Measurements from ENCODE around the gene PLSCR4.
"Not testable (repeated sequence)": the region's sequence is repeated elsewhere in the genome, so short reads cannot be mapped to it uniquely, and the experiment has no call there.

PLSCR4 gene

GRCh38 chr3:146246526-146246925 is 4.4 kb downstream of the PLSCR4 start:
- no peak for DNase-seq (ENCODE audit: low read depth)

GRCh38 chr3:146243559-146243958 is 7.3 kb downstream of the PLSCR4 start:
- DNase-seq (ENCODE audit: low read depth) = no peak

DNA sequence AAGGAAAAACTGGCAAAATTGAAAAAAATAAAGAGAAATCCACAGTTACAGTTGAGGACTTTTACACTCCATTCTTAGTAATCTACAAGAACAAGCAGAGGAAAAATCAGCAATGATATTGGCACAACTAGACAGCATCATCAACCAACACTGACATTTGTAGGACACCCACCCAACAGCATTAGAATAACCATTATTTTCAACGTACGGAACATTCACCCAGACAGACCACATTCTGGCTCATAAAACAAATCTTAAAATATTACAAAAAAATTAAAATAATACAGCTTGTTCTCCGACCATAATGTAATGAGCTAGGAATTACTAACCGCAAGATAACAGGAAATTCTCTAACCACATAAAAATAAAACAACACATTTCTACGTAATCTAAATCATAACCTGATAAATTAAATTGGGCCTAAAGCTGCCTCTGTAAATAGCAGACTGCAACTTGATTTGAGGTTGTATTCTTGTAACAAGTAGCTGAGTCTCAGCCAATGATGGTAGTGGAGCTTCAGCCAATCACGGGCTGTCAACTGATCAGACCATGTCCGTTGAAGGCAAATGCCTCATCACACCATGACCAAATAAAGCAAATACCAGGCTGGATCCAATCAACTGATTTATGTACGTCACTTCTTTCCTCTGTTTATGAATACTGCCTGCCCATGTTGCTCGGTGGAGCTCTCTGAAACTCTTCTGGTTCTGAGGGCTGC is 9.2 kb downstream of the PLSCR4 start:
- no peak for DNase-seq (ENCODE audit: low read depth)

GRCh38 chr3:146233487-146233886 is 17.4 kb downstream of the PLSCR4 start:
- DNase-seq (ENCODE audit: low read depth) = no peak

GRCh38 chr3:146227486-146227885 is 23.4 kb downstream of the PLSCR4 start:
- DNase-seq (ENCODE audit: low read depth) = no peak

DNA sequence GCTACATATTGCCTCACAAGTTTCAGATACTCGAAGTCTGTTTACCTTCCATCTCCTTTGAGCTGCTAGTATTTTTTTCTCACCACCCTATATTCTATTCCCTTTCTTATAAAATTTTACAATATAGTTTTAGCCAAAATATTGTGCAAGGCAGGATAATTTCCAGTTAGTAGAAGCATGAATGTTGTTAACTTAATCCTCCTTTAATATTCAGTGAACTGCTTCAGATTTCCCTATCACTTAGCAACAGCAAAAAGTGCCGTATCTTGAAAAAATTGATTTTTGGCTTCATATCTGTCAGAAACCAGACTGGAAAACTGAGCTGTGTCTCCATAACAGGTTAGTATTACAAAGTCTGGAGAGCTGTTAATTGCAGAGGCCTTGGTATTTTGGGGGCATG is 24.0 kb downstream of the PLSCR4 start:
- DNase-seq (ENCODE audit: low read depth) = no peak

DNA sequence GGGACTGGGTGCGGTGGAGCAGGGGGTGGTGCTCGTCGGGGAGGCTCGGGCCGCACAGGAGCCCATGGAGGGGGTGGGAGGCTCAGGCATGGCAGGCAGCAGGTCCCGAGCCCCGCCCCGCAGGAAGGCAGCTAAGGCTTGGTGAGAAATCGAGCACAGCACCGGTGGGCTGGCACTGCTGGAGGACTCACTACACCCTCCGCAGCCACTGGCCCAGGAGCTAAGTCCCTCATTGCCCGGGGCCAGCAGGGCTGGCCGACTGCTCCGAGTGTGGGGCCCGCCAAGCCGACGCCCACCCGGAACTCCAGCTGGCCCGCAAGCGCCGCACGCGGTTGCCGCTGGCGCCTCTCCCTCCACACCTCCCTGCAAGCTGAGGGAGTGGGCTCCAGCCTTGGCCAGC is 25.4 kb downstream of the PLSCR4 start:
- not testable (repeated sequence) for DNase-seq (ENCODE audit: low read depth)

GRCh38 chr3:146223401-146224373 is 27.2 kb downstream of the PLSCR4 start:
- no peak for DNase-seq (ENCODE audit: low read depth)

- no peak for DNase-seq (ENCODE audit: low read depth)
Measured at GRCh38 chr3:146222204-146223046, 28.5 kb downstream of the PLSCR4 start.

- DNase-seq (ENCODE audit: low read depth) = no peak
Measured at GRCh38 chr3:146221276-146221675, 29.6 kb downstream of the PLSCR4 start.

DNA sequence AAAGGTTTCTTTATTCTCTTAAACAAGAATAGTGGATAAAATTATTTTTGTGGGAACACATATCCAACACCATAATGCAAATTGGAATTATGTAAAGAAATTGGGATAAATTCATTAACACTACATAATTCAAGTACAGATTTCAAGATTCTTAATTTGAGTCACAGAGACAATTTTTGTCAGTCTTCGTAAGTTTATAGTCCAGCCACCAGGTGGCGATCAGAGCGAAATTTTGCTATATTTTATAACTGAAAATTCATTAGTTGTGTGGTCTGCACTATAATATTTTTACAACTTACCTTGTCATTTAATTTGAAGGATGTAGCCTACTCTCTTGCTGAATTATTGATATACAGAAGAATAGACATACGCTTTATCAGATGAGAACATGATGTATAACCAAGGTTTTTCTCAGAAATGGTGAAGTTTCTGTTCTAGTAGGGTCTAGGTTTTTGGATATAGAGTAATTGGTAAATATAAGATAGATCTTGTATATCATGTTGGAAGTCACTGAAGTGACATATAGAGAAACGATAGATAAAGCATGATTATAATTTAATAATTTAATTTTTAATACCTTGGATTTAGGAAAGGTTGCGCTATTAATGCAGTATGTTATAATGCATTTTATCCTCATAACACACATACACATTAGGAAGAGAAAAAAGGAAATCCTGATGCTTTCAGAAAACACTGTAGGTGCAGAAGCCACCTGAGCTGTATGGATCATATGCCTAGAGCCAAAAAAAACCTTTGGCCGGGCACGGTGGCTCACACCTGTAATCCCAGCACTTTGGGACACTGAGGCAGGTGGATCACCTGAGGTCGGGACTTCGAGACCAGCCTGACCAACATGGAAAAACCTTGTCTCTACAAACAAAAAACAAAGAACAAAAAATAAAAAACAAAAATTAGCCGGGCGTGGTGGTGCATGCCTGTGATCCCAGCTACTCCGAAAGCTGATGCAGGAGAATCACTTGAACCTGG is 31.7 kb downstream of the PLSCR4 start:
- no peak for DNase-seq (ENCODE audit: low read depth)

GRCh38 chr3:146217324-146217723 is 33.6 kb downstream of the PLSCR4 start:
- no peak for DNase-seq (ENCODE audit: low read depth)

DNA sequence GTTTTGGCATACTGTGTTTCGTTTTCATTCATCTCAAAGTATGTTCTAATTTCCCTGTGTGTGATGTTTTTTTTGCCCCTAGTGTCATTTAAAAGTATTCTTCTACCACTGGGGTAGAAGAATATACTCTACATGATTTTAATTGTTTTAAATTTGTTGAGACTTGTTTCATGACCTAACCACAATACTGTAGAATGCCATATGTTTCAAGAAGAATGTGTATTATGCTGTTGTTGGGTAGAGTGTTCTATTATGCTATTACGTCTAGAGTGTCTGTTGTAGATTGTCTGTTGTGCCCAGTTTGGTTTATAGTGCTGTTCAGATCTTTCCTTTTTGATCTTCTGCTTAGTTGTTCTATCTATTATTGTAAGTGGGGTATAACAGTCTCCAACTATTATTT is 36.4 kb downstream of the PLSCR4 start:
- DNase-seq (ENCODE audit: low read depth) = no peak

GRCh38 chr3:146209371-146209770 is 41.5 kb downstream of the PLSCR4 start:
- DNase-seq (ENCODE audit: low read depth) = no peak

DNA sequence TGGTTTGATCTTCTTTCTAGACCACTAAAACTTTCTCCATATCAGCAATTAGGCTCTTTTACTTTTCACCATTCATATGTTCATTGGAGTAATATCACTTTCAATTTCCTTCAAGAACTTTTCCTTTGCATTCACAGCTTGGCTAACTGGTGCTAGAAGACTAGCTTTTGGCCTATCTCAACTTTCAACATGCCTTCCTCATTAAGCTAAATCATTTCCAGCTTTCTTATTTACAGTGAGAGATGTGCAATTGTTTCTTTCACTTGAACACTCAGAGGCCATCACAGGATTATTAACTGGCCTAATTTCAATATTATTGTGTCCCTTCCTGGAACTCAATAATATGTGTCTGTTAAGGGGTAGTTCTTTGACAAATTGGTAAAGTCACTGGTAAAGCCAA is 47.1 kb downstream of the PLSCR4 start:
- no peak for DNase-seq (ENCODE audit: low read depth)

DNA sequence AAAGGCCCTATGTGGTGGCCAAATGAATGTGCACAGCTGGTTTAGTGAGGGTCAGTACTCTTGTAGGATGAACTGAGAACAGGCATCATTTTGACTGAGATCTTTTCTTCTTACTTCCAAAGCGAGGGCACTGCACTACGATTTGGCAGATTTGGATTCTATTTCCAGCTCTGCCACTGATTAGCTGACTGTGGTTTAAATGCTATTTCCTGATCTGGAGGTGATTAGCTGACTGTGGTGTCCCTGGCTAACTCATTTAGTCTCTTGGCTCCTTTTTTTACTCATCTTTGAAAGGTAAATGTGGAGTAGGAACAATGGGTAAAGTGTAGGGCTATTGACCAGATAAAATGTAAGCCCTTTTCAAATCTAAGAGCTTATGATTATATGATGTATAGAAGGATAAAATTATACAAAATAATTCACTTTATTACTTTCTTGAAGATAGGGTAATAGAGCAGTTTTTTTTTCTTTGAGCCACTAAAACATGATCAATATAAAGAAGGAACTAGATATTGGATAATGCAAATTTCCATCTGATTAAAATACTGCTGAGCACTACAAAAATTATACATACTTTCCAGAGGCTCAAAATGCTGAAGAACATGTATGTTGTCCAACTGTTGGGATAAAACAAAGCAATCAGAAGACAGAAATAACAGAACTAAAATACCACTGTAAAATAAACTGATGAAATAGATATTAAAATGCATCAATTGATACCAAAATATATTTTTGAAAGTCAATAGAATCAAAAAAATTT is 50.3 kb downstream of the PLSCR4 start:
- no peak for DNase-seq (ENCODE audit: low read depth)

- no peak for DNase-seq (ENCODE audit: low read depth)
Measured at GRCh38 chr3:146199762-146200161, 51.1 kb downstream of the PLSCR4 start.

DNA sequence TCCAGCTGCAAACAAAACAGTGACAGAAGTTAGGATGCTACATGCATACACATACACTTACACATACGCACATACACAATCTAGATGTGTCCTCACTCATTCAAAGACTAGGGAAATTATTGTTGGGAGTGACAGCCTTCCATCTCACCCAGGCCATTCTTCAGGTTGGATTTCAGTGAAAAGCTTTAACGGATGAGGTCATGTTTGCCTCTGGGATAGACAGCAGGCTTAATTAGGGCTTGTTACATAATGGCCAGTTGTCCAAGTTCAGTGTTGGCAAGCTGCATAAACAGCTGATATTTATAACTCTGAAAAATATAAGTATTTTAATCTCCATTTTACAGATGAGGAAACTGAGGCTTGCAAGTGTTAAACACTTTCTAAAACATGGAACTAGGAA is 54.1 kb downstream of the PLSCR4 start:
- no peak for DNase-seq (ENCODE audit: low read depth)

DNA sequence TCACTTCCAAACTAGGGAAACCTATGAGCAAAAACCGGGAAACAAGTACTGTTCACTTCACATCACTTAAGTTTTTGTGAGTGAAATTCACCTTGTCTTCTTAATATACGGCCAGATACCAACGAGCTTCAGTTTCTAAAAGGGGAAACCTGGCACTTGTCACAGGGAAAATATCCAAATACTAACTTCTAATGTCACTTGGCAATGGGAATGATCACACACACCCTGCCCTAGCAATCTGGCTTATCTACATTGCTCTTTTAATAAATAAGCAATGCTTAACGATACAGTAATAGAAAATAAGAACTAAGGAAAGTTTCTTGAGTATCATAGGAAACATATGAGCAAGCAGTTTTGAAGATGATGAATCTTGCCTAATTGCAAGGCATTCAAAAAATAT is 55.3 kb downstream of the PLSCR4 start:
- no peak for DNase-seq (ENCODE audit: low read depth)

- no peak for DNase-seq (ENCODE audit: low read depth)
Measured at GRCh38 chr3:146195030-146195429, 55.9 kb downstream of the PLSCR4 start.

Data from GM04504 (cell line).